Left cardiac atrium (tissue), 4 donors: Measurements from ENCODE around the gene STXBP5L. TPM values are rescaled to one million over a fixed set of nuclear protein-coding genes. Genes with fewer than 3 reads are reported as not detected.
A peak's percentile ranks its signal among the peaks of the same experiment; 100 is the strongest.
"Not testable (repeated sequence)": the region's sequence is repeated elsewhere in the genome, so short reads cannot be mapped to it uniquely, and the experiment has no call there.

Source experiments
- ATAC-seq, 2 donors: fragments of 200-7000 bp; cut with Tn5 transposase; one replicate each; pipeline ENCODE4 v1.9.1; 2020; ENCODE audit warnings: mild to moderate bottlenecking in 2 of 2, moderate library complexity in 2 of 2
- DNase-seq: peaks from one replicate; pipeline ENCODE4 v3.0.0-alpha.2; 2020
- intact Hi-C, 2 donors: fragments of 100-400 bp; cut with DNase I; formaldehyde crosslinking; loops; one replicate each; pipeline versions ENCODE4 v1.14.1 to v1.15.1; 2022 to 2023
- total RNA-seq, 2 donors: library from RNA; stranded (reverse); fragmentation: NEBNext Ultra II Directional; extraction: Animal tissue kit (Norgen Biotek cat#: 25700); gene quantifications; one replicate each; pipeline ENCODE4 v1.2.1, GENCODE V29; 2021
- donor health status: DM: no; HTN: yes; CAD: no.
- donor health status: DM: no; HTN: yes; CAD: no; lungs with severe emphysema.
- donor health status: DM: yes; HTN: yes; CAD: no.
- donor health status: Dilated cardiomyopathy.

The STXBP5L gene
- total RNA-seq, 2 donors from 2014 or later, result 0.42 TPM; not detected in 1

DNA sequence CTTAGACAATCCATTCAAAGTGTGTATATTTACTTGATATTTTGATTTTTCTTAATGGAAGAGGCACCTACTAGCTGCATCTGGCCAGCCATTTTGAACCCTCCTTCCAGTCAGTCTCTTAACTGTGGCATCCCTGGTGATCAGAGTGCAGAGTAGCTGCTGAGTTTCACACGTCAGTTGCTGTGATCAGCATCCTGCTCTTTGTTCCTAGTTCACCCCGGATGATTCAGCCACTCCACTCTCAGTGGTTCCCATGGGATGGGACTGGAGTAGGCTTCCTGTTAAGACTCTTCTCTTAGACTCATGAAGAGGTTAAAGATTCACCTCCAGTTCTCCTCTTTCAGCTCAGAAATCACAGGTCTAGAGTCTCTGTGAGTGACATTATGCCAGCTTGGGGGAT is 75.8 kb downstream of the STXBP5L start:
- intact Hi-C loops, result no loop called here

DNA sequence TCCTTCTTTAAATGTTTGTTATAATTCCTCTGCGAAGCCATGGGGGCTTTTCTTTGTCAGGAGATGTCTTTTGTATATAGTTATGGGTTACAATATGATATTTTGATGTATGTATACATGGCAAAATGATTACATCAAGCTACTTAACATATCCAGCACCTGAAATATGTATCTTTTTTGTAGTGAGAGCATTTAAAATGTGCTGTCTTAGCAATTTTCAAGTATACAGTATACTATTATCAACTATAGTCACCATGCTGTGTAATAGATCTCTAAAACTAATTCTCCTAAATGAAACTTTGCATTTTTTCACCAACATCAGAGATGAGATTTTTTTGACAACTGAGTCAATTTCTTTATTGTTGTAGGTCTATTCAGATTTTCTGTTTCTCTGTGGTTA is 77.2 kb downstream of the STXBP5L start:
- no peak for ATAC-seq
- intact Hi-C loops, result no loop called here
- DNase-seq, result no peak

More for the DNA sequence above, 75.8 kb downstream of the STXBP5L start:
- DNase-seq, result no peak
- ATAC-seq, result no peak

DNA sequence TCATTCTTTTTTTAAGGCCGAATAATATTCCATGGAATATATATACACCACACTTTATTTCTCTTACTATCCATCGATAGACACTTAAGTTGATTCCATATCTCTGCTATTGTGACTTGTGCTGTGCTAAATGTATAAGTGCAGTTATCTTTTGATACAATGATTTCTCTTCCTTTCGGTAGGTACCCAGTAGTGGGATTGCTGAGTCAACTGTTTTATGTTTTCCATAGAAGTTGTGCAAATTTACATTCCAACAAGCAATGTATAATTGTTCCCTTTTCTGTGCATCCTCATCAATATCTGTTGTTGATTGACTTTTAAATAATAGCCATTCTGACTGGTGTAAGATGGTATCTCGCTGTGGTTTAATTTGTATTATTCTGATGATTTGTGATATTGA is 81.0 kb downstream of the STXBP5L start:
- DNase-seq (no peak), ATAC-seq (no peak)
- intact Hi-C loops, result no loop called here

DNA sequence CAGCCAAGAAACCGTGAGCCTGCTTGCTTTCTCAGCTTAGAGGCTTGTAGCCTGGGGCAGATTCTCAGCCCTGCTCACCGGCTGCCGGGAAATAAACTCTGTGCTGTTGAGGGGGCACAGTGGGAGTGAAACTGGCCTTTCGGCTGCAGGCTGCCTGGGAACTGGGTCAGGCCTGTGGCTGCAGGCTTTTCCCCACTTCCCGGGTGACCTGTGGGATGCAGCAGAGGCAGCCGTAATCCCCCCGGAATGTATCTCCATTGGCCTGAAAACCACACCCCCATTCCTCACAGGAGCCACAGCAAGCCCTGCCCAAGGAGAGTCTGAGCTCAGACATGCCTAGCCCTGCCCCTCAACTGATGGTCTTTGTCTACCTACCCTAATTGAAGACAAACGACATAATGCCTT is 110.9 kb downstream of the STXBP5L start:
- ATAC-seq, result no peak

DNA sequence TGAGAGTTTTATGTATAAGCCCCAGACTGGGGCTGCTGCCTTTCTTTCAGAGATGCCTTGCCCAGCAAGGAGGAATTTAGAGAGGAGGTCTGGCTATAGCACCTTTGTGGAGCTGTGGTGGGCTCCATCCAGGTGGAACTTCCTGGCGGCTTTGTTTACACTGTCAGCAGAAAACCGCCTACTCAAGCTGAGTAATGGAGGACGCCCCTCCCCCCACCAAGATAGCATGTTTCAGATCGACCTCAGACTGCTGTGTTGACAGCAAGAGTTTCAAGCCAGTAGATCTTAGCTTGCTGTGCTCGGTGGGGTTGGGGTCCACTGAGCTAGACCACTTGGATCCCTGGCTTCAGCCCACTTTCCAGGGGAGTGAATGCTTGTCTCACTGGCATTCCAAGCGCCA is 155.6 kb downstream of the STXBP5L start:
- DNase-seq, result no peak
- intact Hi-C loops, result no loop called here
- no peak for ATAC-seq

More for the DNA sequence above, 110.9 kb downstream of the STXBP5L start:
- intact Hi-C loops, result no loop called here
- no peak for DNase-seq

DNA sequence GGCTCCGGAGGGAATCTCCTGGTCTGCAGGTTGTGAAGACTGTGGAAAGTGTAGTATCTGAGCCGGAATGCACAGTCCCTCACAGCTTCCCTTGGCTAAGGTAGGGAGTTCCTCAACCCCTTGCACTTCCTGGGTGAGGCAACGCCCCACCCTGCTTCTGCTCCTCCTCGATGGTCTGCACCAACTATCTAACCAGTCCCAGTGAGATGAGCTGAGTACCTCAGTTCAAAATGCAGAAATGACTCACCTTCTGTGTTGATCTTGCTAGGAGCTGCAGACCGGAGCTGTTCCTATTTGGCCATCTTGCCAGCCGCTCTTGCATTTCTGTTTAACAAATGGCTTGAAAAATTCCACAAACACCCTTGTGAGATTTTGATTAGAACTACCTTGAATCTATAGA is 156.1 kb downstream of the STXBP5L start:
- no peak for DNase-seq
- intact Hi-C loops, result no loop called here
- no peak for ATAC-seq

DNA sequence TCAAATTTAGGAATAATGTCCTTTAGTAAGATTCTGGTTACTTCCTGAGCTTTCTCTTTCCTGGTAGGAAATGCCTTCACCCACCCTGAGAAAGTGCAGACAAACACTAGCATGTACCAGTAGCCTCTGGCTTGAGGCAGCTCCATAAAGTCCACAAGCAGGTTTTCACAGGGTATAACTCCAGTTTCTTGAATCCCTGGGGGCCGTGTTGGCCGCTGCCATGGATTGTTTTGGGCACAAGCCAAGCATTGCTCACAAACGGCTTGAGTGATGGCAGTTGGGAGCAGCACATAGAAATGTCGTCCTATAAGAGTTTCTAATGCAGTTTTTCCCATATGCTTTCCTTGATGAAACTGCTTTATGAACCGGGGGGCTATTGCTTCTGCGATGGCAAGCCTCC is 164.1 kb downstream of the STXBP5L start:
- ATAC-seq, result peak; percentile 54 to 72
- DNase-seq, result peak; percentile 45
- intact Hi-C loops, result no loop called here

DNA sequence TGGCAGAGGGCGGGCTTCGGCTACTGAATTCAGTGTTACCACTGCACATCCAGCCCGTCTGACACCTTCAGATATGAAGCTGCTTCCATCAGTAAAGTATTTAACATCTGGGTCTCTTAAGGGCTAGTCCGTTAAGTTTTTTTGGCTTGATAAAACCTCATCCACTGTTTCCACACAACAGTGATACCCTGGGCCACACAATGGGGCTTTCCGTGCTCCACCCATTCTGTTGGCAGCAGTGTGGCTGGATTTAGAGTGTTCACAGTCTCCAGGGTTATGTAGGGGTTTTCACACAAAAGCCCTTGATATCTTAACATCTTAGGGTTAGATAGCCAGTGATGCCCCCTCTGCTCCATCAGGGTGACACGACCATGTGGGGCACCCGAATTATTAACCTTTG is 165.0 kb downstream of the STXBP5L start:
- DNase-seq, result peak; percentile 30
- intact Hi-C loops, result no loop called here
- peak in 1 of 2 donors; percentile 36 for ATAC-seq

DNA sequence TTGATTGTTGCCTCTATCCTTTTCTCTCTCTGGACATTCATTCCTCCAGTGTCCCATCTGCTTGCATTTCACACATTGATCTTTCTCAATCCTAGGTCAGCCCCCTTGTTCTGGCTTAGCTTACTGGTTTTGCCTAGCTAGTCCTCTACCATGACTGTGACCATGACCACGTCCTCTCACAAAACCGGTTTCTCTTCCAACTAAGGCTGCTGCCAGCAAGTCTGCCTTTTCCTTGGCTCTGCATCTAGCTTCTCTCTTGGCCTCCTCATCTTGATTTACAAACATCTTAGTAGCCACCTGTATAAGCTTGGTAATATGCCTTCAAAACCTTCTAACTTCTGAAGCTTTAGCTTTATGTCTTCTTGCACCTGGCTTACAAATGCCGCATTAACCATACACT is 167.2 kb downstream of the STXBP5L start:
- intact Hi-C loops, result no loop called here
- DNase-seq, result no peak
- no peak for ATAC-seq

DNA sequence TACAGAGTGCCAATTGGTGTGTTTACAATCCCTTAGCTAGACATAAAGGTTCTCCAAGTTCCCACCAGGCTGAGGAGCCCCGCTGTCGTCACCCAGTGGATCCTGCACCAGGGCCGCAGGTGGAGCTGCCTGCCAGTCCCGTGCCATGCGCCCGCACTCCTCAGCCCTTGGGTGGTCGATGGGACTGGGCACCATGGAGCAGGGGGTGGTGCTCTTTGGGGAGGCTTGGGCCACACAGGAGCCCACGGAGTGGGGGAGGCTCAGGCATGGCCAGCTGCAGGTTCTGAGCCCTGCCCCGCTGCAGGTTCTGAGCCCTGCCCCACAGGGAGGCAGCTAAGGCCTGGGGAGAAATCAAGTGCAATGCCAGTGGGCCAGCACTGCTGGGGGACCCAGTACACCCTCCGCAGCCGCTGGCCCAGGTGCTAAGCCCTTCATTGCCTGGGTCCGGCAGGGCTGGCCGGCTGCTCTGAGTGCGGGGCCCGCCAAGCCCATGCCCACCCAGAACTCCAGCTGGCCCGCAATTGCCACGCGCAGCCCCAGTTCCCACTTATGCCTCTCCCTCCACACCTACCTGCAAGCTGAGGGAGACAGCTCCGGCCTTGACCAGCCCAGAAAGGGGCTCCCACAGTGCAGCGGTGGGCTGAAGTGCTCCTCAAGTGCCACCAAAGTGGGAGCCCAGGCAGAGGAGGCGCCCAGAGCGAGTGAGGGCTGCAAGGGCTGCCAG is 170.5 kb downstream of the STXBP5L start:
- DNase-seq, ATAC-seq, intact Hi-C loops: not testable (repeated sequence)

DNA sequence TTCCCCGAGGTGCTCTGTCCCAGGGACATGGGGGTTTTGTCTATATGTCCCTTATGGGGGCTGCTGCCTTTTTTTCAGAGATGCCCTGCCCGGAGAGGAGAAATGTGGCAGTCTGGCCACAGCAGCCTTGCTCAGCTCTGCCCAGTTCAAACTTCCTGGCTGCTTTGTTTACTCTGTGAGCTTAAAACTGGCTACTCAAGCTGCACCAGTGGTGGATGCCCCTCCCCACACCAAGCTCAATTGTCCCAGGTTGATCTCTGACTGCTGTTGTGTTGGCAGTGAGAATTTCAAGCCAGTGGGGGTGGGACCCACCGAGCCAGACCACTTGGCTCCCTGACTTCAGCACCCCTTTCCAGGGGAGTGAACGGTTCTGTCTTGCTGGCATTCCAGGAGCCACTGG is 188.9 kb downstream of the STXBP5L start:
- ATAC-seq (no peak), DNase-seq (no peak)
- intact Hi-C loops, result no loop called here

DNA sequence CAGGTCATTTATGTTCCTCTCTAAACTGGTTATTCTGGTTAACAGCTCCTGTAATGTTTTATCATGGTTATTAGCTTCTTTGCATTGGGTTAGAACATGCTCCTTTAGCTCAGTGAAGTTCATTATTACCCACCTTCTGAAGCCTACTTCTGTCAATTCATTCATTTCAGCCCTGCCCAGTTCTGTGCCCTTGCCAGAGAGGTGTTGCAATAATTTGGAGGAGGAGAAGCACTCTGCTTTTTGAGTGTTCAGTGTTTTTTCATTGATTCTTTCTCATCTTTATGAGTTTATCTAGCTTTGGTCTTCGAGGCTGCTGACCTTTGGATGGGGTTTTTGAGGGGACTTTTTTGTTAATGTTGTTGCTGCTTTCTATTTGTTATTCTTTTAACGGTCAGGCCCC is 203.1 kb downstream of the STXBP5L start:
- intact Hi-C loops, ATAC-seq, DNase-seq: not testable (repeated sequence)

DNA sequence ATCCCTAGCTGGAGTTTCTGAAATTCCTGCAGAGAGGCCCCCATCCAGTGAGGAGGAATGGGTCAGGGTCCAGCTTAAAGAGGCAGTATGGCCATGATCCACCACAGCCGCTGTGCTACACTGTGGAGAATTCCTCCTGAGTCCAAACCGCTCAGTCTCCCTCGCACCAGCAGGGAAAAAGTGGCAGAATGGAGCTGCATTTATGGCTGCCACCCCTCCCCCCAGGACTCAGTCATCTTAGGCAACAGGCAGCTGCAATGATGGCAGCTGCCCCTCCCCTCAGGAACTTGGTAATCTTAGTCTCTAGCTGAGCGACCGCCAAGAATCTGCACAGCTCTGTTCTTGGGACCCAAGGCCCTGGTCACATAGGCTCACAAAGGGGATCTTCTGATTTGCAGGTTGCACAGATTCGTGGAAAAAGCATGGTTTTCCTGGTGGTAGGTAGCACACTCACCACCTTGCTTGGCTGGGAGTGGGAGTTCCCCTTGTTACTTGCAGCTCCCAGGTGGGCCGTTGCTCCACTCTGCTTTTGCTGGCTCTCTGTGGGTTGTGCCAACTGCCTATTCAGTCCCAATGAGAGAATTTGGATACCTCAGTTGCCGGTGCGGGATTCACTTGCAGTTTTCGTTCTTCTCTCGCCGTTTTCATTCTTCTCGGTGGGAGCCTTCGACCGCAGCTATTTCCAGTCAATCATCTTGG is 204.1 kb downstream of the STXBP5L start:
- DNase-seq, result no peak
- intact Hi-C loops, result no loop called here
- no peak for ATAC-seq

DNA sequence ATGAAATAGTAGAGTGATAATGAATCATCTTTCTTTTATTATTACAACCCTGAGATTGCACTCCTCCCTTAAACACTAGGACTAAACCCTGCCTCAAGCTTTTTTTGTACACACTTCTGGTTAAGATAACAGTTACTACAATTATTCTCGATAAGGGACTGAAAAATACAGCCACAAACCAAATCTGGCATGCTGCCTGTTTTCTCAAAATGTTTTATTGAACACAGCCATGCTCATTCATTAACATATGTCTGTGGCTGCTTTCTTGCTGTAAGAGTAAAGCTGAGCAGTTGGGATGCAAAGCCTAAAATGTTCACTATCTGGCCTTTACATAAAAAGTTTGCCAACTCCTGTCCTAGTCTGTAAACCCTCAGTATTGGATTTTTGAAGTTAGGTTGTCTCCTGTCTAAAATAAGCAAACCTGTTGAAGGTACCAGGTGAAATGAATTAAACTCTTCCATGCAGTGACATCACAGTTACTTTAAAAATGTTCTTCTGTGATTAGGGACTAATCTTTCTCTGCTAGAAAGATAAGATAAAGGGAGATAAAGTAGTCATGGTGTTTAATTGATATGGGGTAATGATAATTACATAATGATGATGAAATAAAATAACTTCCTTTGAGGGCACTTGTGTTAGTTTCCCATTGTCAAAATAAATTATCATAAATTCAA is 218.2 kb downstream of the STXBP5L start:
- DNase-seq (no peak), ATAC-seq (no peak)
- intact Hi-C loops, result no loop called here

DNA sequence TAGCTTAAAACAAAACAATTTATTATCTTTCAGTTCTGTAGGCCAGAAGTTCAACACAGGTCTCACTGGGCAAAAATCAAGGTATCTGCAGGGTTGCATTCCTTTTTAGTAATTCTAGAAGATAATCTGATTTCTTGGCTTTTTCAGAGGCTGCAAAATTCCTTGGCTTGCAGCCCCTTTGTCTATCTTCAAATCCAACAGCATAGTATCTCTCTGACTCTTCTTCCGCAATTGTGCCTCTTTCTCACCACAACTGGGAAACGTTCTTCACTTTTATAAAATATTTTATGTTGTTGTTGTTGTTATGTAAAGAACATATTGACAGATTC is 218.7 kb downstream of the STXBP5L start:
- intact Hi-C loops, result no loop called here
- DNase-seq, result no peak
- ATAC-seq, result no peak

DNA sequence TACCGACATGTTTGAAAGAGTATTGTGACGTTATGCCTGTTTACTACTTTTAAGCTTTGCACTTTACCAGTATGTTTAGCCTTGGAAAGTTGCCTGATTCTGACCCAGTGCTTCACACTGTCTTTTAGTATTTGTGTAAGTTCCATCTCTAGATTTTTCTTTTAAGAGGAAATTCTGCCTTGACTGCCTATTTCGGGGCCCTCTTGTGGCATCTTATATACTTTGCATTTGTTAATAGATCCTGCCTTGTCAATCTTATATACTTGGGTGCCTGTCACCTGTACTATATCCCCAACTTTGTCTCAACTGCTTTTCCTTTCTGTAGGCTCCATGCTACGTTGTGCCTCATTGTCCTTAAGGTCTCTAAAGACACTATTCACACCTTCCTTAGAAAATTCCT is 244.6 kb downstream of the STXBP5L start:
- ATAC-seq (no peak), DNase-seq (no peak)
- intact Hi-C loops, result no loop called here

DNA sequence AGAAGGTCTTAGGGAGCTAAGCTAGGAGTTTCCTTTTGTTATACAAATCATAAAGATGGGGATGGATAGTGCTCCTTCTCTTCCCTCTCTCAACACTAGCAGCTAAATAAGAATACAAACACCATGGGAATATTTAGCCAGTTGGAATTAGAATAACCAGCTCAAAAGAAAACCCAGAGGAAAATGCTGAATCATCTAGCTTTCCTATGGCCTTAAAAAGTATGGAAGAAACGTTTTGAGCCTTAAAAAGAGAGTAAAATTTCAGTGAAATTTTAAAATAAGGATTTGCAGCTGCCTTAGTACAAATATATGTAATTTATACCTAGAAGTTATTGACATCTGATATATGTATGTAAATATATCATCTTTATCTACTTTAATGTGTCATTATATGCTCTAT is 245.8 kb downstream of the STXBP5L start:
- intact Hi-C loops, result no loop called here
- ATAC-seq (no peak), DNase-seq (no peak)

DNA sequence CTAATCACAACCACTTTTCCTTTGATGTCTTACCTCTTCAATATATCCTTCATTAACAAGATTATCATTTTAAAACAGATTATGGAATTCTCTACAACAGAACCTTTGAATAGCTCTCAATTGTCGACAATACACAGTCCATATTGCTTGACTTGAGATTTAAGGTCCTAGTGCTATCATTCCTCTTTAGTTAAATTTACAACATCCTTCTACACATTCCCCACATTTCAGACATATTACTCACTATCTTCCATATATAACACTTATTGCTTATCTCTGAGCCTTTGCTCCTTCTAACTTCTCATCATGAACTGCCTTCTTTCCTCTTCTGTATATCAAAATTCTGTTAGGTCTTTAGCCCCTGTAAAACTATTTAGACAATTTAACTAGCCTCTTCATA is 247.0 kb downstream of the STXBP5L start:
- intact Hi-C loops, result no loop called here
- ATAC-seq (no peak), DNase-seq (no peak)

DNA sequence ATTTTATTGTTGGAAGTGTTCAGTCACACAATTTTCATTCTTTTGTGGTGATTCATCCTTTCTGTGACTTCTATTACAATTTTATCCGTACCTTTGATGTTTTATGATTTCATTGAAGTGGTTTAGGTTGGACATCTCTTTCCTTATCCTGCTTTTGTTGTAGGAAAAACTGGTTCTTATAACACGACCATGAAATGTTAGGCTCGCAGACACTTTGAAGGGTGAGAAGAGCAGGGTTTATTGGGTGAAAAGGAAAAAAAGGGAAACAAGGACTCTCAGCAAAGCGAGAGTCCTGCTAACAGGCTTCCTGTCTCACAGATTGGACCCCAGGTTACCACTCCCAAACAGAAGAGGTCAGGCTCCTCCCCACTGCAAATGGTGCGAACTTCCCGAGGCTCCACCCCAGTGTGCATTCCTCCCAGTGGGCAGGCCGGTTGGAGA is 257.4 kb downstream of the STXBP5L start:
- ATAC-seq (no peak), DNase-seq (no peak)
- intact Hi-C loops, result no loop called here

DNA sequence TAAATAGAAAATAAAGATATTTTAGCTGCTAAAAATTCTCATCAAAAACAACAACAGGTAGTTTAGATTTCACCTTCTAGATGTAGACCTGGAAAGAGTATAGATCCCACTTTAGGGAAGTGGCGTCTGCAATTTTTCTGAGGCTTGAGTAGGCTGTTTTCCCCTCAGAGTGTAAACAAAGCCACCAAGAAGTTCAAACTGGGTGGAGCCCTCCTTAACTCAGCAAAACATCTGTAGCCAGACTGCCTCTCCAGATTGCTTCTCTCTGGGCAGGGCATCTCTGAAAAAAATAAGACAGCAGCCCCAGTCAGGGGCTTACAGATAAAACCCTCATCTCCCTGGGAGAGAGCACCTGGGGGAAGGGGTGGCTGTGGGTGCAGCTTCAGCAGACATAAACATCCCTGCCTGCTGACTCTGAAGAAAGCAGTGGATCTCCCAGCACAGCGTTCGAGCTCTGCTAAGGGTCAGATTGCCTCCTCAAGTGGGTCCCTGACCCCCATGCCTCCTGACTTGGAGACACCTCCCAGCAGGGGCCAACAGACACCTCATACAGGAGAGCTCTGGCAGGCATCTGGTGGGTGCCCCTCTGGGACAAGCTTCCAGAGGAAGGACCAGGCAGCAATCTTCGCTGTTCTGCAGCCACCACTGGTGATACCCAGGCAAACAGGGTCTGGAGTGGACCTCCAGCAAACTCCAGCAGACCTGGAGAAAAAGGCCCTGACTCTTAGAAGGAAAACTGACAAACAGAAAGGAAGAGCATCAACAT is 259.6 kb downstream of the STXBP5L start:
- ATAC-seq (no peak), DNase-seq (no peak)
- intact Hi-C loops, result no loop called here
